Activated CD4-positive, alpha-beta T cell treated with anti-CD3 and anti-CD28 coated beads for 36 hours (primary cell): ENCODE results near the gene H6PD. TPM values are rescaled to one million over a fixed set of nuclear protein-coding genes. Genes with fewer than 3 reads are reported as not detected.

Source experiments
- ATAC-seq: fragments of 200-7000 bp; cut with Tn5 transposase; one replicate; pipeline ENCODE4 v1.10.0; 2021; ENCODE audit warnings: mild to moderate bottlenecking, moderate library complexity
- CTCF ChIA-PET: fragments of 350-600 bp; sonication (Branson Sonifier 250); formaldehyde crosslinking; loops from one replicate; lab custom pipeline; 2021; ENCODE audit warnings: antibody characterized with exemption; lab: Charles Lee
- POLR2A ChIA-PET: fragments of 350-600 bp; sonication (Branson Sonifier 250); formaldehyde crosslinking; loops from one replicate; lab custom pipeline; 2021; ENCODE audit warnings: antibody characterized with exemption, inconsistent platforms; lab: Charles Lee
- DNase-seq: peaks from one replicate; pipeline ENCODE4 v3.0.0-alpha.2; 2020
- H3K27ac Mint-ChIP-seq: one replicate; pipeline ENCODE4 v1.8.0; 2021; ENCODE audit warnings: mixed read lengths
- H3K27me3 Mint-ChIP-seq: one replicate; pipeline ENCODE4 v1.8.0; 2021; ENCODE audit warnings: mixed read lengths
- H3K36me3 Mint-ChIP-seq: one replicate; pipeline ENCODE4 v1.8.0; 2021; ENCODE audit warnings: low read depth, mixed read lengths
- H3K4me1 Mint-ChIP-seq: one replicate; pipeline ENCODE4 v1.8.0; 2021; ENCODE audit warnings: mixed read lengths
- H3K4me3 Mint-ChIP-seq: one replicate; pipeline ENCODE4 v1.8.0; 2021; ENCODE audit warnings: mild to moderate bottlenecking, moderate library complexity, mixed read lengths
- H3K9me3 Mint-ChIP-seq: one replicate; pipeline ENCODE4 v1.8.0; 2021; ENCODE audit warnings: low read depth, mixed read lengths
- intact Hi-C, 2 experiments: fragments of 100-400 bp; cut with DNase I in 1 of 2; cut with micrococcal nuclease in 1 of 2; formaldehyde crosslinking; loops; one replicate each; pipeline versions ENCODE4 v1.14.2 to v1.15.1; 2022 to 2024; cut with DNase I, micrococcal nuclease
- total RNA-seq, 2 experiments: library from RNA; stranded (reverse); gene quantifications; one replicate each; pipeline ENCODE4 v1.2.3, GENCODE V29; 2021

The H6PD gene, protein sequence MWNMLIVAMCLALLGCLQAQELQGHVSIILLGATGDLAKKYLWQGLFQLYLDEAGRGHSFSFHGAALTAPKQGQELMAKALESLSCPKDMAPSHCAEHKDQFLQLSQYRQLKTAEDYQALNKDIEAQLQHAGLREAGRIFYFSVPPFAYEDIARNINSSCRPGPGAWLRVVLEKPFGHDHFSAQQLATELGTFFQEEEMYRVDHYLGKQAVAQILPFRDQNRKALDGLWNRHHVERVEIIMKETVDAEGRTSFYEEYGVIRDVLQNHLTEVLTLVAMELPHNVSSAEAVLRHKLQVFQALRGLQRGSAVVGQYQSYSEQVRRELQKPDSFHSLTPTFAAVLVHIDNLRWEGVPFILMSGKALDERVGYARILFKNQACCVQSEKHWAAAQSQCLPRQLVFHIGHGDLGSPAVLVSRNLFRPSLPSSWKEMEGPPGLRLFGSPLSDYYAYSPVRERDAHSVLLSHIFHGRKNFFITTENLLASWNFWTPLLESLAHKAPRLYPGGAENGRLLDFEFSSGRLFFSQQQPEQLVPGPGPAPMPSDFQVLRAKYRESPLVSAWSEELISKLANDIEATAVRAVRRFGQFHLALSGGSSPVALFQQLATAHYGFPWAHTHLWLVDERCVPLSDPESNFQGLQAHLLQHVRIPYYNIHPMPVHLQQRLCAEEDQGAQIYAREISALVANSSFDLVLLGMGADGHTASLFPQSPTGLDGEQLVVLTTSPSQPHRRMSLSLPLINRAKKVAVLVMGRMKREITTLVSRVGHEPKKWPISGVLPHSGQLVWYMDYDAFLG
- 1 to 10 TPM; 8.8 to 9.6 TPM for total RNA-seq

- Mint-ChIP-seq H3K4me3 (peak within 1 kb of the TSS; percentile 82), H3K27me3 (no peaks in the 10 kb centered on the region), H3K36me3 (peaks cover 1% of the 10 kb centered on the region), H3K27ac (peak within 1 kb of the TSS; percentile 90), H3K4me1 (peaks cover 41% of the 10 kb centered on the region), H3K9me3 (no peaks in the 10 kb centered on the region)
- ATAC-seq (peak; percentile 76), DNase-seq (peak; percentile 80)
- CTCF ChIA-PET: interaction anchor here (0.7 to 1.8 kb wide), 4 partner anchors 12 to 263 kb away, joined by 3 to 5 read pairs (median 4); no protein-coding TSS in a partner anchor
- POLR2A ChIA-PET: interaction anchor here (0.6 kb wide), 1 partner anchor 149 kb away, joined by 3 read pairs; no protein-coding TSS in a partner anchor
- intact Hi-C loops: loop anchor here in 1 of 2 experiments (1.0 to 10.0 kb wide), 7 partner anchors 40 to 590 kb away; partner anchors contain the start of genes CLSTN1, ENO1, GPR157 and SLC25A33
These were observed at the start of gene H6PD for GRCh38 chr1:9234223-9235095. TSS of gene H6PD (plus strand) at chr1:9234774. CDS start at chr1:9244935, 10,161 bp downstream.

GRCh38 chr1:9186082-9186859 is 48.3 kb upstream of the H6PD start:
- ATAC-seq (no peak), DNase-seq (no peak)
- Mint-ChIP-seq H3K27me3 (peaks cover 31% of the 10 kb centered on the region), H3K9me3 (no peaks in the 10 kb centered on the region), H3K4me3 (no peak overlapping the region), H3K27ac (no peak overlapping the region), H3K36me3 (no peaks in the 10 kb centered on the region), H3K4me1 (peaks cover 5% of the 10 kb centered on the region)
- ChIA-PET POLR2A (interaction anchor here (0.6 kb wide), 1 partner anchor 25 kb away, joined by 3 read pairs; no protein-coding TSS in a partner anchor), CTCF (interaction anchor here (1.0 to 2.0 kb wide), 3 partner anchors 10 to 15 kb away, joined by 3 to 5 read pairs (median 3); no protein-coding TSS in a partner anchor)
- intact Hi-C loops: no loop called here

DNA sequence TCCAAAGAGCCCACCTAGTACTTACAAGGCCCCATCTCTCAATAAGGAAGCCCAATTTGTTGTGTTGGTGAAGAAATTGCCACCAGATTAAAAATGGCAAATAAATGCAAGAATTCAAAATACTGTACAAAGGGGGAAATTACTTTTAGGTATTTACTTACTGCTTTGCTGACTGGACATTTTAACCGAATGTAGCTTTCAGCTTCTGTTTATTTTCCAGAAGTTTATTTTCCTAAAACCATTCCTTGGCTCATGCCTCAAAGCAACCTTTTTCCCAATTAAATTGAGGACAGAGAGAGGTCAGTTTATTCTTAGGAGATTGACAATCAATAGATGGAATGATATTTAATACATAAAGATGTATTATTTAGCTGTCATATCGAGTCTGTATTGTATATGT is 47.6 kb upstream of the H6PD start:
- POLR2A ChIA-PET: no interaction called here
- H3K9me3 Mint-ChIP-seq: no peaks in the 10 kb centered on the region
- no peak for ATAC-seq
- intact Hi-C loops: no loop called here
- H3K4me1 Mint-ChIP-seq: no peaks in the 10 kb centered on the region
- no peak for DNase-seq
- CTCF ChIA-PET: interaction anchor here (1.0 to 2.0 kb wide), 5 partner anchors 8 to 77 kb away, joined by 3 to 5 read pairs (median 3); no protein-coding TSS in a partner anchor
- H3K4me3 Mint-ChIP-seq: no peak overlapping the region
- peaks cover 25% of the 10 kb centered on the region for H3K27me3 Mint-ChIP-seq
- no peaks in the 10 kb centered on the region for H3K36me3 Mint-ChIP-seq
- no peak overlapping the region for H3K27ac Mint-ChIP-seq

- Mint-ChIP-seq H3K9me3 (no peaks in the 10 kb centered on the region), H3K4me1 (no peaks in the 10 kb centered on the region), H3K36me3 (no peaks in the 10 kb centered on the region), H3K27me3 (peaks cover 16% of the 10 kb centered on the region), H3K4me3 (no peak overlapping the region), H3K27ac (no peak overlapping the region)
- no peak for DNase-seq
- ATAC-seq: no peak
- ChIA-PET CTCF (interaction anchor here (1.2 kb wide), 1 partner anchor 10 kb away, joined by 3 read pairs; no protein-coding TSS in a partner anchor), POLR2A (no interaction called here)
- intact Hi-C loops: no loop called here
These were observed 44.3 kb upstream of the H6PD start for GRCh38 chr1:9190234-9190633.

DNA sequence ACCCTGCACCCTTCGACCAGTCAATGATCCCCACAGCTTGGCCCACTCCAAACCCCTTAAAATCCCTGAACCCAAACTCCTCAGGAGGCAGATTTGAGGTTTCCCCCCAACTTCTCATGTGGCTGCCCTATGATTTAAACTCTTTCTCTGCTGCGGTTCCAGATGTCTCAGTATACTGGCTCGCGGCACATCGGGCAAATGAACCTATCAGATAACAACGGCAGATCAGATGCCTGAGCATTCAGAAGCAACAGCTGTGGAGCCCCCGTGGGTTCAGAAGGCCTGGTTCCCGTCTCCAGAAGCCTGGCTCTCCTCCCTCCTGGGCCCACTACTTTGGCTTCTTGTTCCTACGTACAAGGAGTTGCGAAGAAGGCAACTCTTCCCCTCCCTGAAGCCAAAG is 43.3 kb upstream of the H6PD start:
- Mint-ChIP-seq H3K36me3 (no peaks in the 10 kb centered on the region), H3K27ac (no peak overlapping the region), H3K27me3 (peaks cover 14% of the 10 kb centered on the region), H3K9me3 (no peaks in the 10 kb centered on the region), H3K4me1 (peaks cover 6% of the 10 kb centered on the region), H3K4me3 (no peak overlapping the region)
- ATAC-seq (no peak), DNase-seq (no peak)
- ChIA-PET CTCF (interaction anchor here (0.6 kb wide), 1 partner anchor 132 kb away, joined by 3 read pairs; no protein-coding TSS in a partner anchor), POLR2A (no interaction called here)
- intact Hi-C loops: no loop called here

GRCh38 chr1:9192578-9193232 is 41.9 kb upstream of the H6PD start:
- Mint-ChIP-seq H3K4me3 (no peak overlapping the region), H3K27ac (no peak overlapping the region), H3K27me3 (peaks cover 19% of the 10 kb centered on the region), H3K9me3 (no peaks in the 10 kb centered on the region), H3K36me3 (no peaks in the 10 kb centered on the region), H3K4me1 (peaks cover 14% of the 10 kb centered on the region)
- ATAC-seq: no peak
- DNase-seq: no peak
- ChIA-PET CTCF (interaction anchor here (0.6 to 0.9 kb wide), 3 partner anchors 46 to 114 kb away, joined by 3 to 4 read pairs (median 3); no protein-coding TSS in a partner anchor), POLR2A (no interaction called here)
- intact Hi-C loops: no loop called here

DNA sequence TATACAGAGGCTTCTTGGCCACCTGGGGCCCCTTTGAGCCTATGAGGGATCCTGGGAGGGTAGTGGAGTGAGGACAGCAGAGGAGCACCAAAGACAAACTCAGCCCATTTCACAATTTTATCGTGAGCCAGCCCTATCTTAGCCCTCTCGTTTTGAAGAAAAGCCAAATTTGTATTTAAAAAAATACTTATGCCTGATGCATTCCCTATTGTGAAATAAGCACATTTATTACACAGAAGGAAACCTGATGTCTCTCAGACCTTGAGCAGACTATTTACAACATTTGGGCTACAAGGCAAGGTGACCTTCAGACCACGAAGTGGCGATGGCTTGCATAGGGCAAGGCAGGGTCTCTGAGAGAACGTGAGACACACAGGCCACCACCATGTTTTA is 41.3 kb upstream of the H6PD start:
- H3K27me3 Mint-ChIP-seq: peaks cover 24% of the 10 kb centered on the region
- ATAC-seq (no peak), DNase-seq (no peak)
- no peaks in the 10 kb centered on the region for H3K36me3 Mint-ChIP-seq
- ChIA-PET CTCF (interaction anchor here (0.8 to 1.2 kb wide), 3 partner anchors 8 to 51 kb away, joined by 4 to 7 read pairs (median 4); no protein-coding TSS in a partner anchor), POLR2A (no interaction called here)
- no peak overlapping the region for H3K27ac Mint-ChIP-seq
- peaks cover 14% of the 10 kb centered on the region for H3K4me1 Mint-ChIP-seq
- intact Hi-C loops: no loop called here
- H3K4me3 Mint-ChIP-seq: no peak overlapping the region
- no peaks in the 10 kb centered on the region for H3K9me3 Mint-ChIP-seq

DNA sequence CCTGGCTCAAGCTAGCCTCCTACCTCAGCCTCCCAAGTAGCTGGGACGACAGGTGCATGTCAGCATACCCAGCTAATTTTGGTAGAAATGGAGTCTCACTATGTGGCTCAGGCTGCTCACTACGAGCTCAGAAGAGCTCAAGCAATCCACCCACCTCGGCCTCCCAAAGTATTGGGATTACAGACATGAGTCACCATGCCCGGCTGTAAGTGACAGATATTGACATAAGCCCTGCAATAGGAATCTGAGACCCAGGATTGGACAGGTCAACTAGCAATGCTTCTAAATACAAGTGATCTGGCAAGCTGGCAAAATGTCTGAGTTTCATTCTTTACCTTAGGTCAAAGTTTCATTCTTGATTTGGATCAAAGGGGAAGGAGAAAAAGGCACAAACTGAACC is 40.5 kb upstream of the H6PD start:
- H3K27me3 Mint-ChIP-seq: peaks cover 27% of the 10 kb centered on the region
- no peak for ATAC-seq
- CTCF ChIA-PET: interaction anchor here (0.8 to 3.9 kb wide), 4 partner anchors 9 to 83 kb away, joined by 3 to 40 read pairs (median 6); no protein-coding TSS in a partner anchor

GRCh38 chr1:9195651-9196050 is 38.9 kb upstream of the H6PD start:
- POLR2A ChIA-PET: no interaction called here
- no peak for DNase-seq

More for the DNA sequence above, 40.5 kb upstream of the H6PD start:
- POLR2A ChIA-PET: no interaction called here
- intact Hi-C loops: no loop called here
- H3K27ac Mint-ChIP-seq: no peak overlapping the region
- H3K36me3 Mint-ChIP-seq: no peaks in the 10 kb centered on the region
- no peak for DNase-seq
- no peak overlapping the region for H3K4me3 Mint-ChIP-seq
- peaks cover 14% of the 10 kb centered on the region for H3K4me1 Mint-ChIP-seq
- H3K9me3 Mint-ChIP-seq: no peaks in the 10 kb centered on the region

More at GRCh38 chr1:9195651-9196050, 38.9 kb upstream of the H6PD start:
- H3K4me3 Mint-ChIP-seq: no peak overlapping the region
- H3K27me3 Mint-ChIP-seq: peaks cover 43% of the 10 kb centered on the region
- no peaks in the 10 kb centered on the region for H3K36me3 Mint-ChIP-seq
- no peaks in the 10 kb centered on the region for H3K9me3 Mint-ChIP-seq
- CTCF ChIA-PET: interaction anchor here (0.6 to 3.9 kb wide), 3 partner anchors 8 to 85 kb away, joined by 3 to 40 read pairs (median 4); no protein-coding TSS in a partner anchor
- intact Hi-C loops: loop anchor here (1.0 kb wide), 2 partner anchors 53 to 85 kb away; no protein-coding TSS in a partner anchor
- ATAC-seq: no peak
- H3K27ac Mint-ChIP-seq: no peak overlapping the region
- peaks cover 14% of the 10 kb centered on the region for H3K4me1 Mint-ChIP-seq
